Measurements from ENCODE around the gene OTOA.
"Not testable (repeated sequence)": the region's sequence is repeated elsewhere in the genome, so short reads cannot be mapped to it uniquely, and the experiment has no call there.

OTOA gene

GRCh38 chr16:21722771-21723455 is 59.1 kb downstream of the OTOA start:
- no peak for DNase-seq (ENCODE audit: low spot score)

DNA sequence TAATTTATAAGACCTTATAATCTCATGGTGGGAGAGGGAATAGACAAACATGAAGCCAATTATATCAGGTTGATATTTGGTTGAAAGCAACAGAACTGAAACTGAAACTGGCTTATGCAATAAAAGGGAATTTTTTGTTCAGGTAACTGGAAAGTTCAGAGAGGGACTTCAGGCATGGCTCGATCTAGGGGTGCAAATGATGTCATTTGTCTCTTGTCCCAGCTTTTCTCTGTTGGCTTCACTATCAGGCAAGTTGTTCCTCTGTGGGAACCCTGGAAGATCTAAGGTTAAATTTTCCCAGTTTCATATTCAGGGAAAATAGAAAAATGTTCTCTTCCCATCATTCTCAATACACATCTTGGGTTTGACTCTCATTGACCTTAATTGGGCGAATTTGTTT is 59.8 kb downstream of the OTOA start:
- no peak for DNase-seq (ENCODE audit: low spot score)

- DNase-seq (ENCODE audit: low spot score) = no peak
These were observed 63.6 kb downstream of the OTOA start for GRCh38 chr16:21727344-21727743.

- not testable (repeated sequence) for DNase-seq (ENCODE audit: low spot score)
These were observed 67.5 kb downstream of the OTOA start for GRCh38 chr16:21731233-21731632.

GRCh38 chr16:21740637-21741036 is 76.9 kb downstream of the OTOA start:
- not testable (repeated sequence) for DNase-seq (ENCODE audit: low spot score)

- DNase-seq (ENCODE audit: low spot score) = not testable (repeated sequence)
These were observed 92.7 kb downstream of the OTOA start for GRCh38 chr16:21756192-21757079.

GRCh38 chr16:21757080-21757671 is 93.4 kb downstream of the OTOA start:
- DNase-seq (ENCODE audit: low spot score) = not testable (repeated sequence)

- not testable (repeated sequence) for DNase-seq (ENCODE audit: low spot score)
These were observed 104.5 kb downstream of the OTOA start for GRCh38 chr16:21768280-21768679.

GRCh38 chr16:21768810-21769209 is 105.0 kb downstream of the OTOA start:
- not testable (repeated sequence) for DNase-seq (ENCODE audit: low spot score)

GRCh38 chr16:21769284-21769683 is 105.5 kb downstream of the OTOA start:
- not testable (repeated sequence) for DNase-seq (ENCODE audit: low spot score)

- DNase-seq (ENCODE audit: low spot score) = not testable (repeated sequence)
These were observed 106.8 kb downstream of the OTOA start for GRCh38 chr16:21770584-21770983.

DNA sequence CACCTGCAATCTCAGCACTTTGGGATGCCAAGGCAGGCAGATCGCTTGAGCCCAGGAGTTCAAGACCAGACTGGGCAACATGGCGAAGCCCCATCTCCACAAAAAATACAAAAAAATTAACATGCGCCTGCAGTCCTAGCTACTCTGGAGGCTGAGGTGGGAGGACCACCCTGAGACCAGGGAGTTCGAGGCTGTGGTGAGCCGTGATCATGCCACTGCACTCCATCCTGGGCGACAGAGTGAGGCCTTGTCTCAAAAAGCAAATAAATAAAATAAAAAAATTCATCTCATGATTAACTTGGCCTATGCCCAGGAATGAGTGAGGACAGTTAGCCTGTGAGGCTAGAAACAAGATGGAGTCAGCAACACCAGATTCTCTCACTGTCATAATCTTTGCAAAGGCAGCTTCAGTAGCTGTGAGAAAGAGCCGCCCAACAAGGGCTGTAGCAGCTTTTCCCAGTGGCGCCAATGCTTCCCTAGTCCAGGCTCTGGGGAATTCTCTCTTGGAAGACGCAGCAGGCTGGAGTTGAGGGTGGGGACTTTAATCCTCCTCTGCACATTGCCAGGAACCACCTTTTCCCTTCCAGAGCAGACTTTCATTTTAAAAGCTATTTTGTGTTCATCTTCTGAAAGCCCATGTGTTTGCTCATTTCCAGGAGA is 108.9 kb downstream of the OTOA start:
- DNase-seq (ENCODE audit: low spot score) = not testable (repeated sequence)

- not testable (repeated sequence) for DNase-seq (ENCODE audit: low spot score)
These were observed 109.4 kb downstream of the OTOA start for GRCh38 chr16:21773207-21773553.

- DNase-seq (ENCODE audit: low spot score) = not testable (repeated sequence)
These were observed 116.8 kb downstream of the OTOA start for GRCh38 chr16:21780525-21780924.

- not testable (repeated sequence) for DNase-seq (ENCODE audit: low spot score)
These were observed 126.7 kb downstream of the OTOA start for GRCh38 chr16:21790506-21790905.

DNA sequence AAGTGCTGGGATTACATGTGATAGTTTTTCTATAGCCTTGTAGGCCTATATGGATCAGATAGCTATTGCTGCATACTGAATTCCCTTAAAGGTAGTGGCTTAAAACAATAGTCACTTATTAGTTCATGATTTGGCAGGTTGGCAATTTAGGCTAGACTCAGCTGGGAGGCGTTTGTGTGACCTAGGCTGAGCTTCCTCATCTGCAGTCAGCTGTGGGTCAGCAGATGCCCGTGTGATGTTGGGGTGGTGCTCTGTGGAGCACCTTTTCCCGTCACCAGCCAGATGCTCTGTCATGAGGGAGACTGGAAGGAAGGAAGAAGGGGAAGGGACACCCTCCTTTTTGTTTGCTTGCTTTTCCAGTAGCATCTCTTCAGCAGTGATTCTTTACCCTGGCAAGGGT is 129.5 kb downstream of the OTOA start:
- DNase-seq (ENCODE audit: low spot score) = not testable (repeated sequence)

- not testable (repeated sequence) for DNase-seq (ENCODE audit: low spot score)
These were observed 134.8 kb downstream of the OTOA start for GRCh38 chr16:21798601-21799000.

GRCh38 chr16:21801538-21802374 is 138.0 kb downstream of the OTOA start:
- DNase-seq (ENCODE audit: low spot score) = not testable (repeated sequence)

DNA sequence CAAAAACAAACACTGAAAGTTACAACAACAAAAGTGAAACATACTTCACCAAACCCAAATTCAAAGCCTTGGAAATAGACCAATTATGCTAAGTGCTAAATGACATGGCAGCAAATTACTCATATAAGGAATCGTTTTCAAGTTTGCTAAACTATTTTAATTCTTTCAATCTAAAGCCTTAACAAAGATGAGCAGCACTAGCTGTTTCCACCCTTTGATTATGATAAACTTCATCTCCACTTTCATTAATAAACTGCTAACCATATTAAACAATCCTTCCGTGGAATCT is 138.6 kb downstream of the OTOA start:
- DNase-seq (ENCODE audit: low spot score) = not testable (repeated sequence)
